Endothelial cell of umbilical vein (primary cell): ENCODE data around the gene UBE2L6.

Experiments used
- CTCF ChIP-seq, 2 donors: IDR thresholded peaks; 1 replicate in 1 of 2; 2 replicates in 1 of 2; pipeline ENCODE4 v1.5.1; 2011; ENCODE audit warnings: low read length in 2 of 2, mild to moderate bottlenecking in 2 of 2, moderate library complexity in 2 of 2, control low read depth in 1 of 2, inconsistent platforms in 1 of 2, low read depth in 1 of 2; ENCODE audit not compliant: insufficient read depth in 1 of 2; ENCODE audit errors: extremely low read depth in 1 of 2
- JUN ChIP-seq: IDR thresholded peaks from 2 replicates; pipeline ENCODE4 v1.6.1; 2011; ENCODE audit warnings: borderline replicate concordance, low read depth; ENCODE audit not compliant: insufficient read length, insufficient read depth

GRCh38 chr11:57530596-57531507 lies 36.6 kb downstream of the UBE2L6 start, which contains the start of gene TIMM10:
- TF ChIP-seq CTCF (IDR thresholded peaks at IDR 0.05; ENCODE audit: extremely low read depth in 1 of 2, insufficient read depth in 1 of 2, low read depth in 1 of 2, low read length in 2 of 2) (no peak), JUN (no peak)
